NAMALWA (cell line): ENCODE measurements around the gene GOT2.
"Not testable (repeated sequence)": the region's sequence is repeated elsewhere in the genome, so short reads cannot be mapped to it uniquely, and the experiment has no call there.

Experiments
- DNase-seq: peaks from one replicate; pipeline ENCODE4 v3.0.0-alpha.2; 2015; ENCODE audit warnings: low spot score

GOT2 gene

DNA sequence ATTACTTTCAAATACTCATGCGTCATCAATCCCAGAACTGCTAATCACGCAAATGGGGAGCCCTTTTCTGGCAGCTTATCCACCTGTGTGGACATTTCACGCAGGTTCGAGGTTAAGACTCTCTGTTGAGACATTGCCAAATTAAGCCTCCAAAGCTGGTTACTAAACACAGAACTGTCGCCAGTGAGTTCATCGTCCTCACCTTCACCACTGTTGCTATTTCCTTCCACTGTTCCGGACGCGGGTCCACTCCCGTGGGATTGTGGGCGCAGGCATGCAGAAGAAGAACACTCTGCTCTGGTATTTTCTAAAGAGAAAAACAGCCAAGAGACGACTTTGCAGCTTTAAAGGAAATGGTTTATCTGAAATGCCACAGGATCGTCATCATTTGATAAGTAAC is 16.1 kb downstream of the GOT2 start:
- no peak for DNase-seq

DNA sequence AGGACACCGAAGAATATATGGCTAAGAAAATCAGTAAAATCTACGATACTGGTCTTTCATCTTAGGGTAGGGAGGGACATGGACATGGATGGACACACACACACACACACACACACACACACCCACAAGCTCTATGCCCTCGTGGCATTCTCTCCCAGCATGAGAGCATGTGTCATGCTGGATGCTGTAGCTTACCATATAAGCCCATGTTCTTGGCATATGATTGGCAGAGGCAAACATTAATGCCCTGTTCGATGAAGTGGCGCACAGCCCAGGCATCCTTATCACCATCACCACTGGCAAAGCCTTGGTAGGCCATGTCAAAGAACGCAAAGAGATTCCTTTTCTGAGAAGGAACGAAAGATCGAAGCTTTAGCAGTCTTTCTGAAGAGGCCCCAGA is 17.6 kb downstream of the GOT2 start:
- no peak for DNase-seq

DNA sequence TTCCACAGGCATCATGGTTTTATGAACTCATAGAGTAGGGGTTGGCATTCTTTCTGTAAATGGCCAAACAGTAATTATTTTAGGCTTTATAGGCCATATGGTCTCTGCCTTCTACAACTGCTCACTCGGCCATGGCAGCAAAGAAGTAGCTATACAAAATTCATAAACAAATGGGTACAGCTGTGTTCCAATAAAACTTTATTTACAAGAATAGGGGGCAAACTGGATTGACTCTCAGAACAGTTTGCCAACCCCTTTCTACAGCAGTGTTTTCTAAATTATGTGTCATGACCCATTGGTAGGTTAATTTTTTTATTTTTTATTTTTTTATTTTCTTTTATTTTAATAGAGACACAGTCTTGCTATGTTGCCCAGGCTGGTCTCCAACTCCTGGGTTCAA is 20.4 kb downstream of the GOT2 start:
- DNase-seq: no peak

DNA sequence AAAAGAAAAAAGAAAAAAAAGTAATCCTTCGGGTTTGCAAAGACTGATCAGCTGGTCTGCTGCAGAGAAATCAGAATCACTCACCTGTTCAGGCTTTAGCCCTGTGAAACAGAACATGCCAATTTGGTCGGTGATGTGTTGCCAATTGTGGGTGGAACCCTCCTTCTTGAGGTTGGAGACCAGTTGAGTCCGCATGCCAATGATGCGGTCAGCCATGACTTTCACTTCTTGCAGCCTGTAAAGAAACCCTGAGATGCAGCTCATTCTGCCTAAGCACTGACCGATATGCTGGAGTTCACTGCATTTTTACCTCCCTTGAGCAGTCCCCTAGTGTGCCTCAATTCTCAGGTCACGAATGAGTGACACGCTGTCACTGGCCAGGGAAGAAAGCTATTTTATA is 24.8 kb downstream of the GOT2 start:
- DNase-seq: no peak

DNA sequence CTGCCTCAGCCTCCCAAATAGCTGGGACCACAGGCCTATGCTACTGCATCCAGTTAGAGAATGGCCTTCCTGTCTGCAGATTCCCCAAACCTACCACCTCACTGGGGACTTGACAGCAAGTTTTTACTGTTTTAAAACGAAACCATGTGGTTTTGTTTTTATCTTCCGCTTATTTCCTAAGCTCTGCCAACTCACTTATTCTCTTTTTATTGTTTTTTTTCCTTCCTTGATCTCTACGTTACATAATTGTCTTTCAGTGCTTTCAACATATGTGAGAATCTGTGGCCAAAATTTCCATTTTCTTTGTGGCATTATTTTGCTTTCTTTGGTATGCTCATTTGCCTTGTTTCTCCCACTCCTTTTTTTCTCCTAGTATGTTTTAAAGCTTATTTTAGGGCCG is 35.0 kb downstream of the GOT2 start:
- DNase-seq: no peak

DNA sequence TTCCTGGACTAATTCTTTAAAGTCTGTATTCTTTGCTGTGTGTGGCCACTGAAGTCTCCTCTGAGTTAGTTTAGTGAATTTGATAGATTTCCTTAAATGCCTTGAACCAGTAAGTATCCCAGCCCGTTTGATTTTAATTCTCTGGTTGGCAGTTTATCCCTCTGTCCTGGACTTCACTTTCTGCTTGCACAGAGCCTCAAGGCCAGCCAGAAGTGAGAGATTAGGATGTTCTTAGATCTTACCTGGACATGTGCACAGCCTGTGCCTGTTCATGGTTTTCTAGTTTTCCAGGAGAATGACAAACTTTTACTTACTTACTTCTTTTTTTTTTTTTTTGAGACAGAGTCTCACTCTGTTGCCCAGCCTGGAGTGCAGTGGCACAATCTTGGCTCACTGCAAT is 38.7 kb downstream of the GOT2 start:
- no peak for DNase-seq

DNA sequence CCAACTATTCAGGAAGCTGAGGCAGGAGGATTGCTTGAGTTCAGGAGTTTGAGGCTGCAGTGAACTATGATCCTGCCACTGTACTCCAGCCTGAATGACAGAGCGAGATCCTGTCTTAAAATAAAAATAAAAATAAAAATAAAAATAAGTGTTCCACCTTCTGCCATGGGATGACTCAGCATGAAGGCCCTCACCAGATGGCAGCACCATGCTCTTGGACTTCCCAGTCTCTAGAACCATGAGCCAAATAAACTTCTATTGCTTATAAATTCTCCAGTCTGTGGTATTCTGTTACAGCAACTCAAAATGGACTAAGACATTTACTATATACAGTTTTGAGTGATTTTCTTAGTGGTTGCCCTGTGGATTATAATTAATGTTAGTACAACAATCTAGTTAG is 41.7 kb downstream of the GOT2 start:
- DNase-seq: no peak

DNA sequence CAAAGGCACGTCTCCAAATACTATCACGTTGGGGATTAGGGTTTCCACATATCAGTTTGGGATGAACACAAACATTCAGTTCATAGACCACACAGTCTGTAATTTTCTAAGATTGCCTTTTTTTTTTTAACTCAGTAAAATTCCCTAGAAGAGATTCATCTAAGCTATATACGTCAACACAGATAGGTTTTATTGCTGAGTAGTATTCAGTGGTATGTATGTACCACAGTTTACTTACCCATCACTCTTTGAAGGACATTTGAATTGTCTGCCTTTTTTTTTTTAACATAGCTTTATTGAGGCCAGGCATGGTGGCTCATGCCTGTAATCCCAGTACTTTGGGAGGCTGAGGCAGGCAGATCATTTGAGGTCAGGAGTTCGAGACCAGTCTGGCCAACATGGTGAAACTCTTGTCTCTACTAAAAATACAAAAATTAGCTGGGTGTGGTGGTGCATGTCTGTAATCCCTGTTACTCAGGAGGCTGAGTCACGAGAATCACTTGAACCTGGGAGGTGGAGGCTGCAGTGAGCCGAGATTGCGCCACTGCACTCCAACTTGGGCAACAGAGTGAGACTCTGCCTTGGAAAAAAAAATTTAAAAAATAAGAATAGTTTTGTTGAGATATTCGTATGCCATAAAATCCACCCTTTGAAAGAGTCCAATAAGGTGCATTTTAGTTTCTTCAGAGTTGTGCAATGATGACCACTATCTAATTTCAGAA is 47.0 kb downstream of the GOT2 start:
- not testable (repeated sequence) for DNase-seq

DNA sequence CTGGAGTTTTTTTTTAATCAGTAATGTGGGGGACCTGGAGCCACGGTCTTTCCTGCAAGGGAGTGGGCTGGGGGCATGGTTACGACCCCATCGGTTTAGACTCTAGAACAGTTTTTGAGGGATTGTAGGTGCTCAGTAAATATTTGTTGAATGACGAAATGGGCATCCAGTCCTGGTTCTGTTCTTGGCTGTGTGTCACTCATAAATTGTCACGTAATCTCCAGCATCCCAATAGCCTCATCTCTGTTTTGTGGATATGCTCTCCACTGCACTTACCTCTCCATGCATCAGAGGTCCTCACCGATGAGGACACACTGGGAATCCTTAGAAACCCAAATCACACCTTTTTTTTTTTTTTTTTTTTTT is 49.0 kb downstream of the GOT2 start:
- no peak for DNase-seq

DNA sequence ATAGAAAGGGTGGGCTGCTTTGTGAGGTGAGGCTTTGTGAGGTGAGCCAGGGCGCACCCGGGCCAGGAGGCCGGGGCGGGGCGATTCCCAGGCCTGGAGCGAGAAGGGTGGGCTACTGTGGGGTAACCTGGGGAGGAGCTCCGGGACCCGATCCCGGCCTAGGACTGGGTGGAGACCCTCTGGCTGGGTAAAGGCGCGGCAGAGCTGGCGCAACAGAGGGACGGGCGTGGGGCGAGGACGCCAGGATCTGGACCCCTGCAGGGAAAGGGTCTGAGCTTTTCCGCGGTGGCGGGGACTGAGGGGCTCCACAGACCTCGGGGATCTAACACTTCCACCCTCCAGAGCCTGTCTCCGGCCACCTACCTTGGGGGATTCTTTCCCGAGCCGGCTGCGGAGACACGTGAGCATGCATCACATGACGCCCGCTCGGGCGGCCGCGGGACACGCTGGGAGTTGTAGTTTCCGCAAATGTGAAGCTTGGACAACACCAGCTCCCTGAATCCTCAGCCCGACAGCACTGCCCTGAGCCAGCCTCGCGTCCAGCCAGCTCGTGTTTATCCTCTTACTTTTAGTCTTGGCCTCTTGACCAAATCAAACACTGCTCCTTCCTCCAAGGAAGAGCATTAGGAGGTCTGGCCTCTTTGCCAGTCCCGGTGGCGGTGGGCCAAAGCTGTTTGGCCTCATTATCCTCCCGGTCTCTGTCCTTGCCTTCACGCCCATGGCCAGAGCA is 49.6 kb downstream of the GOT2 start, which contains the start of gene SLC38A7:
SLC38A7 (minus strand) TSS at position 417 of the 730 bp plus-strand sequence. CDS start 4,644 bp downstream, outside the sequence.
- peak; percentile 88 for DNase-seq

DNA sequence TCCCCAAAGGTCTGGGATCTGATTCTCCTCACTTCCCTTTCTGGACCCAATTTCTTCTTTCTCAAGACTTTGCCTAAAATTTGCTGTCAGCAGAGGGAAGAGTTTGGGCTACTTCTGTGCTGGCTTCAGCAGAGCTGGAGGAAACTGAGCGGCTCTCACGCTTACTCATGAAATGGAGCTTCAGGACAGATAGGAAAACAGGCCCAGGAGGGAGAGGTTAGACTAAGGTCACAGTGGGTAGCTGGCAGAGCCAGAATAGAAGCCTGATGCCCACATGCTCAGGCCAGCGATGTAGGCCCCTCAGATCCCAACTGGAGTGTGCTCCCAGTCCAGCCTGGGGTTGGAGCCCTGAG is 50.1 kb downstream of the GOT2 start:
- no peak for DNase-seq

DNA sequence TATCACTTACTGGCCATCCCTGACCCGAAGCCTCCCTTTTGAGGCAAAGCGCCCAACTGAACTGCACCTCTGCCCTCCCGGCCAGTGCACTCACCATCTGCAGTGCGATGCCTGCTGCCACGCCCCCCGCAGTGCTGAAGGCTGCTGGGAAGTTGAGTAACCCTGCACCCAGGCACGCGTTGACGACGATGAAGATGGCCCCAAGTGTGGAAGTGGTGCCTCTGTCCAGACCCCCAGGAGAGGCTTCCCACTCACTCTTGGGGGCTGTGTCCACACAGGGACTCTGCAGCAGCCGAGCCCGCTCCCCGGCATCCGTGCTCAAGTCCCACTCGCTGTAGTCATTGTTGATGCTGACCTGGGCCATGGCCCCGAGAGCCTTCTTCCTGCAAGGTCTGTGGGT is 54.4 kb downstream of the GOT2 start:
- no peak for DNase-seq

DNA sequence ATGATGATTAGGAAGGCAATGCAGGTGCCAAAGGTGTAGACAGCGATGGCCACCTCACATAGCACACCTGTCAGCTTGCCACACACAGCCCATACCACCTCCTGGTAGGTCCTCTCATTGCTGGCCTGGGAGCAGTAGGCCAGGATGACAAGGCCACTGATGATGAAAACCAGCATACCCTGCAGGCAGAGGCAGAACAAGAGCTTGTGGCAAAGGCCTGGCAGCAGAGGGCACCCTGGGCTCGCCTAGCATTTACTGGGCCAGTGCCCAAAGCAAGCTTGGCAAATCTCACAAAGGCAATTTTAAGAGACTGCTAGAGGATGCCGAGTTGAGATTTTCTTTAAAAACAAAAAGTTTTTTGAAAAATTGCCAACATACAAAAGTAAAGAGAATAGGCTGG is 55.4 kb downstream of the GOT2 start:
- no peak for DNase-seq

DNA sequence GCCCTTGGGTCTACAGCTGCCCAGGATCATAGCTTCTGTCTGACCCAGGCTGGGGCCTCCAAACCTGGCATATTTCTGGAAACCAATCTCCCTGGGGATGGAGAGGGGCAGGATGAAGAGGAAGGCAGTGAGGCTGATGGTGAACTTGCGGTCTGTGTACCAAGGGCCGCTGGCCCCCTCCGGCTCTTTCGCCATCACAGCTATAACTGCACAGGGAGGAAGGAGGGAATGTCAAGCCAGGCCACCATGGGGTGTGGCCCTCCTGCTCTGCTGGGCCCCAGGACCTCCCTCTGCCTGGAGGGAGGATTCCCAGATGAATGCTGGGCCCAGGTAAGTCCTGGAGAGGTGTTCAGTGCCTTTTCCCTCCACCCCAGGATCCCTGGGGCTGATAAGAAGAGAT is 55.8 kb downstream of the GOT2 start:
- no peak for DNase-seq

DNA sequence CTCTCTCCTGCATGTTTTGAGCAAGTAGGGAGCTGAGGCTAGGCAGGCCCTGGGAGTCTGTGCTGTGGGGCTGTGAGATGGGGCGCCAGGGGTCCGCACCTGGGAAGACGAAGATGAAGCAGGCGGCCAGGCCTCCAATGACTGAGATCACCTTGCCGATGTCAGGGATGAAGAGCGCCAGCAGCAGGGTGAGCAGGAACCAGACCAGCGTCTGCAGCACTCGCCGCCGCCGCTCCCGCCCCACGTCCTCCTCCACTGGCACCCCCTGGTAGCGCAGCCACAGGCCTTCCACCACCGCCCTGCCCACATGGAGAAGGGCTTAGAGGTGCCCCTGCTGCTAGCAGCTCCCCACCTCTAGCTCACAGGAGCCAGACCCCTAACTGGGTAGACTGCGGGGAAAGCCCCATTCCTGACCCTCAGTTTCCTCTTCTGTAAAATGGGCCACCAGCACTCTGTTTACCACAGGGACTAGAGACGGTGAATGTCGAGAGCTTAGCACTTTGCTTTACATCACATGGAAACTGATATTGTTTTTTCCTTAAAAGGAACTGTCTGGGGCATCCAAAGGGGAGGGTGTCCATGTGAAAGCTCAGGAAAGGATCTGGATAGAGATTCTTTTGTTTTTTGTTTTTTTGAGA is 63.1 kb downstream of the GOT2 start:
- no peak for DNase-seq

DNA sequence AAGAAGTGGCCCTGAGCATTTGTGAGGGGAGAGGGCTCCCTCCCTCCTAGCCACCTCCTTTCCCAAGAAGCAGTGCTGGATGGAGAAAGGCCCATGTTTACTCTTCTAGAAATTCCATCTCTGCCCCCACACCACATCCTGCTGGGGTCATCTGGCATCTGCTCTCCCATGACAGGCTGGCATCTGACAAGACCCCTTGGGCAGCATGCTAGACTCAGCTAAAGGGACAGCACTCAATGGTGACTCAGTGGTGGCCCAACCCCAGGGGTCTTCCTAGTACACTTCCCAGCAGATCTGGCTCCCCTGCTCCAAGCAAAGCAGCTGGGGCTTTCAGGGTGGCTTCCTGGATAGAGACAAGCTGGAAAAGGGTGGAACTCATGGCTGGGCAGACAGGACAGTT is 63.9 kb downstream of the GOT2 start:
- DNase-seq: no peak

DNA sequence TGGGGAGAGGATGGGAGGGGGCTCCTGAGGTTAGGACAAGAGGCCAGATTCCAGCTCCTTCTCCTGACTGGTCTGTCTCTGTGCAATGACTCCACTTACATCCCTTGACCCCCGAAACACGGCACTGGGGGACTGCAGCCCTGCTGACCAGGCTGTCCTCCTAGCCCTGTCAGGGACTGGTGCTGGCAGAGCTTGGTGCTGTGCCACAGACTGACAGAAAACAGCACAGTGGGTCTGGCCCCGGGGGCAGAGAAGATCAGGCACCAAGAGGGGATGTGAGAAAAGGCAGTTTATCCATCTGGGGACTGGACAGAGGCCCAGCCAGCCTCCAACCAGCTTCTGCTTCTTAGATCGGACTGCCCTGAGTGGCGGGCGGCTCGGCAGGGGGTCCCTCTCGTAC is 68.9 kb downstream of the GOT2 start:
- DNase-seq: no peak

DNA sequence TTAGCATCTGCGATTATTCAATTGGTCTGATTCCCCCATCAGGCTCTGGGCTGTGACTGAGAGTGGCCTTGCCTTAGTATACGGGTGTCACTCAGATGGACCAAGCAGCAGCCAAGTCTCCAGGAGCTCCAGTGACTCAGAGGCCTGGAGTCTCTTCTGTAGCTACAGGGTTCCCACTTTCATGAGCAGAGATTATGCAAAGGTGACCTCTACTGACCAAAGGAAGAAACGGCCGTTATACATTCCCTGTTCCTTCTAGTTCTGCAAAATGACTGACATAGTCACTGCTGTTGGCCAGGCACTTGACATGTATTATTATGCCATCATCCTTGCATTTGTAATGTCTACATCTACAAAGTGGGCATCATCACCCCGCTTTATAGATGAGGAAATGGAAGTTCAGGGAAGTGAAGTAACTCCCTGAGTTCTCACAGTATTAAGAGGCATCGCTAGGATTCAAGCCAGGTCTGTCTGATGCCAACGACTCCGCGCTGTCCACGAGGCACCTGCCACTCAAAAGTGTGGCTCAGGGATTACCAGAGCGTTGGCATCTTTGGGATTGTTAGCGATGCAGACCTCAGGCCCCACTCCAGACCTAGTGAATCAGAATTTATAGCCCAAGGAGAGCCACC is 72.8 kb downstream of the GOT2 start:
- DNase-seq: peak; percentile 77

DNA sequence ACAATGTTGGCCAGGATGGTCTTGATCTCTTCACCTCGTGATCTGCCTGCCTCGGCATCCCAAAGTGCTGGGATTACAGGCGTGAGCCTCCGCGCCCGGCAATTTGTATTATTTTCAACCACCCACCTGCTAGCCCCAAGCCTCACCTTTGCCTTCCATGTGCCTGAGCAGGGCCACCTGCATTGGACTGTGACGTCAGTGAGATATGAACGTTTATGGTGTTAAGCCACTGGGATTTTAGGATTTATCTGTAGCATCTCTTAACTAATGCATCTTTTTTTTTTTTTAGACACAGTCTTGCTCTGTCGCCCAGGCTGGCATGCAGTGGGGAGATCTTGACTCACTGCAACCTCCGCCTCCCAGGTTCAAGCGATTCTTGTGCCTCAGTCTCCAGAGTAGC is 74.2 kb downstream of the GOT2 start:
- not testable (repeated sequence) for DNase-seq

DNA sequence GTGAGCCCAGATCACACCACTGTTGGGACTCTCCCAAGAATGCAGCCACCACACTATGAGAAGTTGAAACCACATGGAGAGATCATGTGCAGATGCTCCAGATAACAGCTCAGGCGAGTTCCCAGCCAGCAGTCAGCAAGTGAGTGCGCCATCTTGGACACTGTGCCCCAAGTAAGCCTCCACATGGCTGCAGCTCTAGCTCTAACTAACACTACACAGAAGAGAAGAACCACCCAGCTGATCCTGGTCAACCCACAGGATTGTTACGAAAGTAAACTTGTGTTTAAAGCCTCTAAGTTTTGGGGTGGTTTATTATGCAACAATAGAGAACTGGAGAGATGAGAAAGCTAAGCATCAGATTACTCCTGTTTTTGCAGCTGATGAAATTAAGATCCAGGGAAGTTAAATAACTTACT is 75.3 kb downstream of the GOT2 start:
- DNase-seq: no peak
